HAP-1 (cell line): ENCODE data around the gene PKP3.
"Not testable (repeated sequence)": the region's sequence is repeated elsewhere in the genome, so short reads cannot be mapped to it uniquely, and the experiment has no call there.

Source experiments
- DNase-seq, 2 experiments: peaks; one replicate each; pipeline ENCODE4 v3.0.0-alpha.2; 2016 to 2020; ENCODE audit warnings: low spot score in 2 of 2
- H3K27me3 ChIP-seq: fragments of 250-450 bp; sonication (Bioruptor Pico); 2 replicates; pipeline ENCODE4 v1.5.1; 2020; ENCODE audit warnings: low read depth, mild to moderate bottlenecking, moderate library complexity
- H3K36me3 ChIP-seq: fragments of 250-450 bp; sonication (Bioruptor Pico); replicated peaks from 2 replicates; pipeline ENCODE4 v1.5.1; 2020; ENCODE audit warnings: mild to moderate bottlenecking
- H3K4me1 ChIP-seq: fragments of 250-450 bp; sonication (Bioruptor Pico); 2 replicates; pipeline ENCODE4 v1.5.1; 2020; ENCODE audit warnings: mild to moderate bottlenecking
- H3K4me3 ChIP-seq: fragments of 250-450 bp; sonication (Bioruptor Pico); 2 replicates; pipeline ENCODE4 v1.5.1; 2020; ENCODE audit warnings: mild to moderate bottlenecking, moderate library complexity
- H3K9me3 ChIP-seq: fragments of 250-450 bp; sonication (Bioruptor Pico); 2 replicates; pipeline ENCODE4 v1.5.1; 2020; ENCODE audit warnings: mild to moderate bottlenecking, moderate library complexity
- in situ Hi-C: fragments of 300-500 bp; cut with MboI; formaldehyde crosslinking; loops from 3 replicates; pipeline ENCODE4 v1.14.3; 2020; ENCODE audit warnings: low sequenced_read_pairs, inconsistent platforms, mixed read lengths

PKP3 gene

DNA sequence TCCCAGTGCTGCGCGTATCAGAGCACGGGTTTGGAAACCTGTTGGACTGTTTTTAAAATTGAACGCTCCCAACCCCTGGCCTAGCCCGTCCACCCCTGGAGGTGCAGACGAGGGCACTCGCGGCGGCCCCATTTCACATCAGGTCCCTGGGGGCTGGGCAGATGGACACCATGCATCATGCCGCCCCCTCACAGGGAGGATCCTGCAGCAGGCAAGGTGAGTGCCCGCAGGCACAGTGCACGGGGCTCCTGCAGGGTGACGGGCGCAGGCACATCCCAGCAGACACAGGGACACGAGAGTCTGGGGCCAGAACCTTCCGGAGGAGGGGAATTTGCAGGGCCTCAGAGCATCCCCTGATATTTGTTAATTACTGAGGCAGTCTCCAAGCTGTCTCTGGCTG is 40.5 kb downstream of the PKP3 start:
- H3K4me1 ChIP-seq: no peaks in the 10 kb centered on the region
- in situ Hi-C loops: no loop called here
- H3K9me3 ChIP-seq: 0 out of 2 replicates have a peak, but pooled peaks cover 5% of the 10 kb centered on the region
- no peaks in the 10 kb centered on the region for H3K36me3 ChIP-seq
- H3K4me3 ChIP-seq: no peak overlapping the region
- no peaks in the 10 kb centered on the region for H3K27me3 ChIP-seq
- DNase-seq: no peak

DNA sequence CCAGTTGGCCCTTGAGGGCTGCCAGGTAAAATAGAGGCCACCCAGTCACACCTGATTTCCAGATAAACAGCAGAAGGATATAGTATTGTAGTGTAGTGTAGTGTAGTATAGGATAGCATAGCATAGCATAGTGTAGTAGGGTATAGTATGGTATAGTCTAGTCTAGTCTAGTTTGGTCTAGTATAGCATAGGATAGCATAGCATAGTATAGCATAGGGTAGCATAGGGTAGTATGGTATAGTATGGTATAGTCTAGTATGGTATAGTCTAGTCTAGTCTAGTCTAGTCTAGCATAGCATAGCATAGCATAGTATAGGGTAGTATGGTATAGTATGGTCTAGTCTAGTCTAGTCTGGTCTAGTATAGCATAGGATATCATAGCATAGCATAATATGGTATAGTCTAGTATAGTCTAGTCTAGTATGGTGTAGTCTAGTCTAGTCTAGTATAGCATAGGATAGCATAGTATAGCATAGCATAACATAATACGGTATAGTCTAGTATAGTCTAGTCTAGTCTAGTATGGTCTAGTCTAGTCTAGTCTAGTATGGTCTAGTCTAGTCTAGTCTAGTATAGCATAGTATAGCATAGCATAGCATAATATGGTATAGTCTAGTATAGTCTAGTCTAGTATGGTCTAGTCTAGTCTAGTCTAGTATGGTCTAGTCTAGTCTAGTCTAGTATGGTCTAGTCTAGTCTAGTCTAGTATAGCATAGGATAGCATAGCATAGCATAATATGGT is 41.2 kb downstream of the PKP3 start:
- H3K9me3 ChIP-seq, DNase-seq, H3K36me3 ChIP-seq, H3K4me1 ChIP-seq, H3K4me3 ChIP-seq, in situ Hi-C loops, H3K27me3 ChIP-seq: not testable (repeated sequence)

- DNase-seq: no peak
- in situ Hi-C loops: no loop called here
- no peaks in the 10 kb centered on the region for H3K4me1 ChIP-seq
- H3K36me3 ChIP-seq: no peaks in the 10 kb centered on the region
- no peak overlapping the region for H3K4me3 ChIP-seq
- H3K9me3 ChIP-seq: 0 out of 2 replicates have a peak, but pooled peaks cover 5% of the 10 kb centered on the region
- H3K27me3 ChIP-seq: no peaks in the 10 kb centered on the region
Measured at GRCh38 chr11:437228-437870, 43.3 kb downstream of the PKP3 start.

GRCh38 chr11:438101-438844 is 44.3 kb downstream of the PKP3 start:
- in situ Hi-C loops: no loop called here
- Histone ChIP-seq H3K4me1 (no peaks in the 10 kb centered on the region), H3K4me3 (no peak overlapping the region), H3K36me3 (no peaks in the 10 kb centered on the region), H3K27me3 (no peaks in the 10 kb centered on the region), H3K9me3 (0 out of 2 replicates have a peak, but pooled peaks cover 5% of the 10 kb centered on the region)
- DNase-seq: no peak

DNA sequence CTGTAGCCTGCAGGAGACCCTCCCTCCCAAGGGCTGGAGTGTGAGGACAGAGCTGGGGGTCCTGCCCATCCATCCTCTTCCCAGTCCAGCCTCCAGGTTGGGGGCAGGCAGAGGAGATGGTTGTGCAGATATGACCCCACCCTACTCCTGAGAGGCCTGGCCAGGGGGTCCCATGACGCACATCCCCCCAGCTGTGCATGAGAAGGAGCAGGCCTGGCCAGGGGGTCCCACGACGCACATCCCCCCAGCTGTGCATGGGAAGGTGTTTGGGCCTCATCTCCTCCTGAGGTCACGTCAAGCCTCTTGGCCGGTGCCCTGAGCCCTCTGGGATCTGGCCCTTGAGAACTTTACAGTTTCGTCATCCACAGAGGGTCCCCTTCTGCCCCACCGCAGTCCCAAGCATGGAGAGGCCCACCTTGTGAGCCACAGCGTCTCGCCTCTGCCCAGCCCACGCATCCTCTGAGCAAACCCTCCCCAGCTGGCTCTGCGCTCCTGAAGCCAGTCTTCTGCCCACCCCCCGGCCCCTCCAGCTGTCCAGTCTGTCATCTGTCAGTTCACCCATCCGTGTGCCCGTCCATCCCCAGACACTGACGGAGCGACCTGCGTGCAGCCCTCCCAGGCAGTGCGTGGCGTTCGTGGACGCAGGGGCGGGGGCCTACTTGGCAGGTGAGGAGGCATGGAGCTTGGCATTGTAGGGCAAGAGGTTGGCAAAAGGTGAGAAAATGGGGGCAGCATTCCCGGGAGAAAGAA is 45.5 kb downstream of the PKP3 start:
- Histone ChIP-seq H3K9me3 (0 out of 2 replicates have a peak, but pooled peaks cover 5% of the 10 kb centered on the region), H3K4me1 (no peaks in the 10 kb centered on the region), H3K4me3 (no peak overlapping the region), H3K27me3 (no peaks in the 10 kb centered on the region), H3K36me3 (no peaks in the 10 kb centered on the region)
- no peak for DNase-seq
- in situ Hi-C loops: no loop called here

DNA sequence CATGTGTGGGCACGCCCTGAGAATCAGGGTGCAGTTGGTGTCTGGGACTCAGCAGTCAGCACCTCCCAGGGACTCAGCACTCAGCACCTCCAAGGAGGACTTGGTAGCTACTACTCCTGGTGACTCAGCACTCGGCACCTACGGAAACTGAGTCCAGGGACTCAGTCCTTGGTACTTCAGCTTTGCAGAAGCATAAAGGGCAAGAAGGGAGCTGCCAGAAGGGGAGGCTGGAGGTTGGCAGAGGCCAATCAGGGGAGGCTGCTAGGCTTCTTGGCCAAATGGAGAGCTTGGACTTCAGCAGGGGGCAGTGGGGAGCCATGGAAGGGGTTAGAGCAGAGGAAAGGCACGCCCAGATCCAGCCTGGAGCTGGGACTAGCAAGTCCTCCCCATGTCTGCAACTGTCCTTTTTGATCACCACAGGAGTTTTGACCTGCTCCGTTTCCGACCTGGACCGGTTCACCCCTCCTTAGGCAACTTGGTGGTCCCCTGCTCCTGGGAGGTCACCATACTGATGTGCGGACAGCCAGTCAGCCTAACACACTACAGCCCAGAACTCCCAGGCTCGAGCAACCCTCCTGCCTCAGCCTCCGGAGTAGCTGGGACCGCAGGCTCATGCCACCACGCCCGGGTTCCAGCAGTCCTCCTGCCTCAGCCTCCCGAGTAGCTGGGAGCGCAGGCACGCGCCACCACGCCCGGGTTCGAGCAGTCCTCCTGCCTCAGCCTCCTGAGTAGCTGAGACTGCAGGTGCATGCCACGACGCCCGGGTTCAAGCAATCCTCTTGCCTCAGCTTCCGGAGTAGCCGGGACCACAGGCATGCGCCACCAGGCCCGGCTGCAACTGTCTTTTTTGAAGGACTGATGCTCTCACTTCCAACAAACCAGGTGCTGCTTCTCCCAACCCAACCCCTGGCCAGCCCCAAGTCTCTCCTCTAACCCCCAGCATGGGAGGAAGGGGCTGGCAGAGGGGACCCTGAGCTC is 46.3 kb downstream of the PKP3 start:
- H3K9me3 ChIP-seq: 0 out of 2 replicates have a peak, but pooled peaks cover 5% of the 10 kb centered on the region
- in situ Hi-C loops: no loop called here
- H3K36me3 ChIP-seq: no peaks in the 10 kb centered on the region
- H3K27me3 ChIP-seq: no peaks in the 10 kb centered on the region
- DNase-seq: no peak
- H3K4me1 ChIP-seq: no peaks in the 10 kb centered on the region; the same call in 1 of the 2 replicates
- H3K4me3 ChIP-seq: no peak overlapping the region

DNA sequence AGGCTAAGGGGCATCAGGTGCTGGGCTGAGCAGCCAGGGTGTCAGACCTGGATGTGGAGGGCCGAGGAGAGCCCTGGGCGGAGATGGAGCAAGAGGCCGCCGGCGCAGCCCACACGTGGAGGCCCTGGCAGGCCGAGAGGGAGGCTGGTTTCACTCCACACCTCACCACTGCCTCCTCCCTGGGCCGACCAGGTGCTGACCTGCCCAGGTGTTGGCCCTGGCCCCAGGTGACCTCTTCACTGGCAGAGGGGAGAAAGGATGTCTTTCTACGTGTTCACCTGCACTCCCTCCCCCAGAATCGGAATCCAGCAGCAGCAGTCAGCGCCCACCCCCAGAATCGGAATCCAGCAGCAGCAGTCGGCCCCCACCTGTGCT is 47.0 kb downstream of the PKP3 start:
- Histone ChIP-seq H3K36me3 (no peaks in the 10 kb centered on the region), H3K9me3 (0 out of 2 replicates have a peak, but pooled peaks cover 5% of the 10 kb centered on the region), H3K27me3 (no peaks in the 10 kb centered on the region), H3K4me3 (no peak overlapping the region), H3K4me1 (no peaks in the 10 kb centered on the region; the same call in 1 of the 2 replicates)
- no peak for DNase-seq
- in situ Hi-C loops: no loop called here

- no peaks in the 10 kb centered on the region for H3K27me3 ChIP-seq
- in situ Hi-C loops: no loop called here
- DNase-seq: peak in 1 of 2 experiments; percentile 58
- 0 out of 2 replicates have a peak, but pooled peaks cover 5% of the 10 kb centered on the region for H3K9me3 ChIP-seq
- H3K36me3 ChIP-seq: no peaks in the 10 kb centered on the region
- 0 out of 2 replicates have a peak within 1 kb of the TSS, but pooled peaks have one; percentile 3 for H3K4me3 ChIP-seq
- H3K4me1 ChIP-seq: no peaks in the 10 kb centered on the region; the same call in 1 of the 2 replicates
Measured at GRCh38 chr11:441418-442274, 47.6 kb downstream of the PKP3 start, which contains the start of gene ANO9. TSS of gene ANO9 (minus strand) at chr11:442011. CDS start at chr11:441926, 85 bp downstream.

- H3K27me3 ChIP-seq: no peaks in the 10 kb centered on the region
- in situ Hi-C loops: no loop called here
- no peaks in the 10 kb centered on the region for H3K9me3 ChIP-seq
- H3K4me1 ChIP-seq: peaks cover 3% of the 10 kb centered on the region
- DNase-seq: no peak
- no peaks in the 10 kb centered on the region for H3K36me3 ChIP-seq
- H3K4me3 ChIP-seq: no peak overlapping the region
Measured at GRCh38 chr11:442611-443081, 48.6 kb downstream of the PKP3 start.

DNA sequence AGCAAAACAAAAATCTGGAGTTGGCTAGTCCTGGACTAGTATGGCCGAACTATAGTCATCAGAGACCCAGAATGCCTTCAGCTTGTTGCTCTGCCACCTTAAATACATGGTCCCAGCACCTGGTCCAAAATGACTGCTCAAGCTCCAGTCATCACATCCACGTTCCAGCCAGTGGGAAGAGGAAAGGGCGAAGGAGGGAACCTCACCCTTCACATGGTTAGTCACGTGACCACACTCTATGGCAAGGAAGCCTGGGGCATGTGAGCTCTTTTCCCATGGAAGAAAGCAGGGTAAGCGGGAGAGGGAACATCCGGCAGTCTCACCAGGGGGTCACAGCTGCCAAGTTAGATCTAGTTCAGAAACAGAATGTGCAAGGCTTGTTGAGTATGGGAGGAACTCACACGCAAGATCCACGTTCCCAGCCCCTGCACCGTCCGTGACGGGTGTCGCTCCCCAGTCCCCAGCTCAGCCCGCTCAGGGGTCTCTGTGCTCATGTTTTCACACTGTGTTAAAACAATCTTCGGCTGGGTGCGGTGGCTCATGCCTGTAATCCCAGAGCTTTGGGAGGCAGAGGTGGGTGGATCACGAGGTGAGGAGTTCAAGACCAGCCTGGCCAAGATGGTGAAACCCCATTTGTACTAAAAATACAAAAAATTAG is 49.7 kb downstream of the PKP3 start:
- in situ Hi-C loops: no loop called here
- no peaks in the 10 kb centered on the region for H3K9me3 ChIP-seq
- DNase-seq: no peak

DNA sequence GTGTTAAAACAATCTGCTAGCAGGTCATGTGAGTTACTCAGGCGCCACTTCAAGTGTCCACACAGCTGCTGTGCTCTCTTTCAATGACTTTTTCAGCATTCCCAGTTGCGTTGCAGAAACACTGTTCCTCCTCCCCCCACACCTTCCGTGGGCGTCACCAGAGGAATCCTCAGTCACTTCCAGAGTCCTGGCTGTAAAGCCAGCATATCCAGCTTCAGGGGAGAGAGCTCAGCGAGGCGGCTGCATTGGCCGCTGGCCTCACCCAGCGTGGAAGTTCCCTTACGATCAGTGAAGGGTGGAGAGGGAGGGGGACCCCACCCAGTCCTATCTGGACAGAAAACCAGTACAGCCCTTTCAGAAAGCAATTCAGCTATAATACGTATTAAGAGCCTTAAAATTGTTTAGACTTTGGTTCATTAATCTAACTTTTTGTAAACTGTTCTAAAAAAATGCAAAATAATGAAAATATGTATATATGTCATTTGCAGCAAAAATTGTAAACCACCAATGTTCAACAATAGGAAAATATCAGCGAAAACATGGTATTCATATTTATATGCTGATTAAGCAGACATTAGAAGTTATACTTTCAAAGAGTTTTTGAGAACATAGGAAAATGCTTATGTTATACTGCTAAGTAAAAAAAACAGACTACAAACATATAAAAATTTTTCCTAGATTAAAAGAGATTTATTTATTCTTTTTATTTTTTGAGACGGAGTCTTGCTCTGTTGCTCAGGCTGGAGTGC is 50.6 kb downstream of the PKP3 start:
- H3K9me3 ChIP-seq: no peaks in the 10 kb centered on the region
- no peak overlapping the region for H3K4me3 ChIP-seq
- no peak for DNase-seq
- no peaks in the 10 kb centered on the region for H3K36me3 ChIP-seq
- H3K4me1 ChIP-seq: peaks cover 17% of the 10 kb centered on the region
- H3K27me3 ChIP-seq: no peaks in the 10 kb centered on the region
- in situ Hi-C loops: no loop called here

More for the DNA sequence above, 49.7 kb downstream of the PKP3 start:
- Histone ChIP-seq H3K4me3 (no peak overlapping the region), H3K36me3 (no peaks in the 10 kb centered on the region), H3K4me1 (peaks cover 8% of the 10 kb centered on the region), H3K27me3 (no peaks in the 10 kb centered on the region)
